ENCODE data around the gene MINPP1.

The MINPP1 gene

DNA sequence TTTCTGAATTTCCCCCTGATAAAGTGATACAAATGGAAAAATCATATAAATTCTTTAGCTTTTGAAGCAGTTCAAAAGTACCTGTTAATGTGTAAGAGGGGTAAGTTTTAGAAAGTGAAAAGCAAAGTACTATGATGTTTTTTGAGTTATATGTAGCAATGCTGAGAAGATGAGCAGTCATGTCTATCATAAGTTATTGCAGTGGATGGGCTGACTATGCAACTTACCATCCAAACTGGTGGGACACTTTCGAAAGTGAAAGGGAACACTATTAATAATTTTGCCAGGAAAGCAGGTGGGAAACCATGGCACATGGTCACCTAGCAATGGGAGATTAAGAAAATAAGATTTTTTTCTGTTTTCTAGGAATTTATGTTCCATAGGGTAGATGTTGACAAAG, 4.1 kb downstream of the MINPP1 start:
- Histone ChIP-seq H4K20me1 (ENCODE audit: insufficient read depth, low read length) (no peaks in the 10 kb centered on the region), H3K4me3 (ENCODE audit: low read depth, low read length, poor library complexity, severe bottlenecking) (no peak overlapping the region), H3K27me3 (ENCODE audit: insufficient read depth, low read length) (no peaks in the 10 kb centered on the region), H3K9me2 (ENCODE audit: low read depth, low read length) (no peaks in the 10 kb centered on the region), H3K79me2 (ENCODE audit: insufficient read depth, low read length) (no peaks in the 10 kb centered on the region), H3K36me3 (ENCODE audit: insufficient read depth, low read length) (peaks cover 27% of the 10 kb centered on the region; the same call in 1 of the 2 replicates), H3K9me3 (ENCODE audit: low read length) (no peaks in the 10 kb centered on the region), H3K9ac (ENCODE audit: low read length) (no peak overlapping the region), H3K4me1 (ENCODE audit: insufficient read depth, low read length, severe bottlenecking) (peaks cover 33% of the 10 kb centered on the region), H3F3A (ENCODE audit: insufficient read depth, low read length) (no peaks in the 10 kb centered on the region), H2AFZ (ENCODE audit: low read length) (no peak overlapping the region), H3K27ac (ENCODE audit: low read depth, low read length, poor library complexity, severe bottlenecking) (no peak overlapping the region), H3K4me2 (ENCODE audit: low read length) (no peak overlapping the region)
- TF ChIP-seq, protein P1, sequence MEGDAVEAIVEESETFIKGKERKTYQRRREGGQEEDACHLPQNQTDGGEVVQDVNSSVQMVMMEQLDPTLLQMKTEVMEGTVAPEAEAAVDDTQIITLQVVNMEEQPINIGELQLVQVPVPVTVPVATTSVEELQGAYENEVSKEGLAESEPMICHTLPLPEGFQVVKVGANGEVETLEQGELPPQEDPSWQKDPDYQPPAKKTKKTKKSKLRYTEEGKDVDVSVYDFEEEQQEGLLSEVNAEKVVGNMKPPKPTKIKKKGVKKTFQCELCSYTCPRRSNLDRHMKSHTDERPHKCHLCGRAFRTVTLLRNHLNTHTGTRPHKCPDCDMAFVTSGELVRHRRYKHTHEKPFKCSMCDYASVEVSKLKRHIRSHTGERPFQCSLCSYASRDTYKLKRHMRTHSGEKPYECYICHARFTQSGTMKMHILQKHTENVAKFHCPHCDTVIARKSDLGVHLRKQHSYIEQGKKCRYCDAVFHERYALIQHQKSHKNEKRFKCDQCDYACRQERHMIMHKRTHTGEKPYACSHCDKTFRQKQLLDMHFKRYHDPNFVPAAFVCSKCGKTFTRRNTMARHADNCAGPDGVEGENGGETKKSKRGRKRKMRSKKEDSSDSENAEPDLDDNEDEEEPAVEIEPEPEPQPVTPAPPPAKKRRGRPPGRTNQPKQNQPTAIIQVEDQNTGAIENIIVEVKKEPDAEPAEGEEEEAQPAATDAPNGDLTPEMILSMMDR (IDR thresholded peaks at IDR 0.05; ENCODE audit: low read length) = no peak
- TF ChIP-seq EZH2 (IDR thresholded peaks at IDR 0.05; ENCODE audit: borderline replicate concordance, low read length) = no peak

DNA sequence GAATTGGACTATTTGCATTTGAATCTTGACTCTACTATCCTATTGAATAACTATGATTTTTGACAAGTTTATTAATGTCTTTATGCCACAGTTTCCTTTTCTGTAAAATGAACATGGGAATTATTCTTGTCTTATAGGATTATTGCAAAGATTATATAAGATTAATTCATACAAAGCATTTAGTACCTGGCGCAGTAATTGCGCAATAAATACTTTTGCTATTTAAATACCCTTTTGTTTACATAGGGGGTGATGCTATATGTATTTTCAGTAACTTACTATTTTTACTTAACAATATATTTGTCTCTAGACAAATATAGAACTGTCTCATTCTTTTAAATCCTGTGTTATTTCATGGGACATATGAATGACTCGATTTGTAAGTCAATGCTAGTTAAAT, 5.3 kb downstream of the MINPP1 start:
- Histone ChIP-seq H3K36me3 (ENCODE audit: insufficient read depth, low read length) (peaks cover 32% of the 10 kb centered on the region), H3K4me3 (ENCODE audit: low read depth, low read length, poor library complexity, severe bottlenecking) (no peak overlapping the region), H3K27me3 (ENCODE audit: insufficient read depth, low read length) (no peaks in the 10 kb centered on the region), H3K9me3 (ENCODE audit: low read length) (no peaks in the 10 kb centered on the region), H4K20me1 (ENCODE audit: insufficient read depth, low read length) (no peaks in the 10 kb centered on the region), H3K9ac (ENCODE audit: low read length) (no peak overlapping the region), H2AFZ (ENCODE audit: low read length) (no peak overlapping the region), H3K27ac (ENCODE audit: low read depth, low read length, poor library complexity, severe bottlenecking) (no peak overlapping the region), H3F3A (ENCODE audit: insufficient read depth, low read length) (no peaks in the 10 kb centered on the region), H3K4me1 (ENCODE audit: insufficient read depth, low read length, severe bottlenecking) (peaks cover 27% of the 10 kb centered on the region), H3K9me2 (ENCODE audit: low read depth, low read length) (no peaks in the 10 kb centered on the region), H3K4me2 (ENCODE audit: low read length) (no peak overlapping the region), H3K79me2 (ENCODE audit: insufficient read depth, low read length) (no peaks in the 10 kb centered on the region)
- no peak for TF ChIP-seq EZH2 (IDR thresholded peaks at IDR 0.05; ENCODE audit: borderline replicate concordance, low read length)
- TF ChIP-seq, protein P1 (IDR thresholded peaks at IDR 0.05; ENCODE audit: low read length) = no peak

DNA sequence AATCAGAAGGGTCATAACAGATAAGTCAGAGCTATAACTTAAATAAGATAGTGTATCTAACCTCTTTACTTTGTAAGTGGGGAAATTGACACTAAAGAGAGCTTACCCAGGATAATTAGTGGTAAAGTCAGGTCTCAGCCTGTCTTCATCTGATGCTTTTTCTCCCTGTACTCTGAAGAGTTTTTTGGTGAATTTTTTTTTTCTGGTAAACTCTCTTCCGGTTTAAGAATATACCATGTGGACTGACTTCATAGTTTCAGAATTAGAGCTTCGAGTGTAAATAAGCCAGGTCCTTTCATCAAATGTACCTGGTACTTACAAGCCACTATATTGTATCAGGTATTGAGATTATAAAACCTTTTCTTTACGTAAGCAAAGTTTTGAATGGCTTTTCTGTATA, 6.8 kb downstream of the MINPP1 start:
- Histone ChIP-seq H3K79me2 (ENCODE audit: insufficient read depth, low read length) (no peaks in the 10 kb centered on the region), H3K9me2 (ENCODE audit: low read depth, low read length) (no peaks in the 10 kb centered on the region), H4K20me1 (ENCODE audit: insufficient read depth, low read length) (no peaks in the 10 kb centered on the region), H3K27me3 (ENCODE audit: insufficient read depth, low read length) (no peaks in the 10 kb centered on the region), H2AFZ (ENCODE audit: low read length) (no peak overlapping the region), H3K36me3 (ENCODE audit: insufficient read depth, low read length) (peaks cover 32% of the 10 kb centered on the region), H3K4me2 (ENCODE audit: low read length) (no peak overlapping the region), H3F3A (ENCODE audit: insufficient read depth, low read length) (no peaks in the 10 kb centered on the region), H3K27ac (ENCODE audit: low read depth, low read length, poor library complexity, severe bottlenecking) (no peak overlapping the region), H3K9ac (ENCODE audit: low read length) (no peak overlapping the region), H3K4me3 (ENCODE audit: low read depth, low read length, poor library complexity, severe bottlenecking) (no peak overlapping the region), H3K4me1 (ENCODE audit: insufficient read depth, low read length, severe bottlenecking) (peaks cover 15% of the 10 kb centered on the region), H3K9me3 (ENCODE audit: low read length) (no peaks in the 10 kb centered on the region)
- no peak for TF ChIP-seq EZH2 (IDR thresholded peaks at IDR 0.05; ENCODE audit: borderline replicate concordance, low read length)
- TF ChIP-seq, protein P1 (IDR thresholded peaks at IDR 0.05; ENCODE audit: low read length) = no peak
